Pons (tissue), 1 donor: ENCODE results near the gene VSNL1.
A peak's percentile ranks its signal among the peaks of the same experiment; 100 is the strongest.

Source experiments
- DNase-seq: peaks from one replicate; pipeline ENCODE4 v3.0.0-alpha.2; 2016; ENCODE audit warnings: low spot score

The VSNL1 gene

GRCh38 chr2:17540093-17540812 is at the start of gene VSNL1:
VSNL1 (plus strand) TSS chr2:17540696; CDS start chr2:17592075, 51,379 bp downstream.
- peak; percentile 46 for DNase-seq

GRCh38 chr2:17495590-17495989 is 44.9 kb upstream of the VSNL1 start:
- no peak for DNase-seq

GRCh38 chr2:17497718-17498117 is 42.8 kb upstream of the VSNL1 start:
- no peak for DNase-seq

- DNase-seq, result no peak
These were observed 33.5 kb upstream of the VSNL1 start for GRCh38 chr2:17506736-17507616.

DNA sequence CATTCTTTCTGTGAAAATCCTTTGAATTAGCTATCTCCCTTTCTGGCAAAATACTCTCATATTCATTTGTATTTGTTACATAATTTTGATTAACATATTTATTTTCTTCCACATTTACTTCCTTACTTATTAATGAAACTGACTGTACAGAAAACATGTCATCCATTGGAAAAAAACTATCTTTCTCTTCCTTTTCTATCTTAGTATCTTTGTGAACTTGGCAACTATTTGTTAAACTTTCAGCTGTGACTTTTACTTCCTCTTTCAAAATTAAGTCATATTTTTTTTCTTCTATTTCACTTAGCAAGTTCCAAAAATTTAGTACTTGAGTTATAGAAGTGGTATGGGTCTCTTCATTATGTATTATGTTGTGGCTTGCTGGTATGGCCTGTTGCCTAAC is 24.8 kb upstream of the VSNL1 start:
- no peak for DNase-seq

DNA sequence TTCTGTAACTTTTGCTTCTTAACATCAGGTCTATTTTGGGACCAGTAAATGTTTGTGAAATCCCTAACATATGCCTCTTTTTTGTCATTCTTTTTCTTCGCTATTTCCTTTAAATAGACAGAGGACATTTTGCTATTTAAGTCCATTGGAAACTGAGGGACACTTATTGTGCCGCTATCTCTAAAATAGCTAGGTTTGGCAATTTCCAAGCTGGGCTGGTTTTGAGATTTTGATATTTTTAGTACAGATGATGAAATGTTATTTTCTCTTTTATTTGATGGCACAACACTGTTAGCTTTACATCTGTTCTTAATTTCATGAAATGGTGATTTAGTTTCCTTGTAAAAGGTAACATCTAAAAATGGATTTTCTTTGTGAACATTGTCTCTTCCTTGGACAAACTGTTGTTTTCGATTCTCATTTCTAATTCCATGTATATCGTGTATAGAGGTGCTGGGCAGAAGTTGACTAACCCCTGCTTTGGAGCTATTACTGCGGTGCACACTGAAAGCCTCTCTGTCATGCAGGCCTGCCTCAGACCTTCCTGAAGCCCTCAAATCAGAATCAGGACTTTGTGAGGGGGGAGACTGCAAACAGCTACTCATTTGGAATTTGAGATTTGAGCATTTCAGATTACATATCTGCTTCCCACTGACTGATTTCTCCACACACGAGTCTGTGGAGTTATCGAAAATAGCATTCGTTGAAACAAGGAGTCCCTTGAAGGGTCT is 22.9 kb upstream of the VSNL1 start:
- DNase-seq, result no peak

GRCh38 chr2:17518212-17519154 is 22.0 kb upstream of the VSNL1 start, which contains the start of gene RAD51AP2:
RAD51AP2 (minus strand) TSS chr2:17518440; CDS start chr2:17518415, 25 bp downstream.
- peak; percentile 38 for DNase-seq

DNA sequence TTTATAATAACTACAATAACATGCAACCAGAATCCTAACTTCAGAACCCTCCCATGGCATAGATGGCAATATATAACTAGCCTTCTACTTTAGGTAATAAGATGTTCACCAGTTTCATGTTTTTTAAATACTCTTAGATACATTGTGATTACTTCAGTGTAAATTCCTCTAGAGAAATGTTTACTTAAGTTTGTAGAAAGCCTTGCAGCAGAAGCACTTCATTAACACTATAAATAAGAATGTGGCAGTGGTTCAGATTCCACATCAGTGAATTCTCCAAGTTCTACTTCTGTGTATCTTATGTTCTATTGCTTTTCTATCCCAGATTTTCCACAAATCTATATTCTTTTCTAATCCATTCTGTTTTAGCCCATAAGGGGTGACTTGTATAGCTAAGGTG is 21.0 kb upstream of the VSNL1 start:
- no peak for DNase-seq

- no peak for DNase-seq
These were observed 19.7 kb upstream of the VSNL1 start for GRCh38 chr2:17520761-17521160.

DNA sequence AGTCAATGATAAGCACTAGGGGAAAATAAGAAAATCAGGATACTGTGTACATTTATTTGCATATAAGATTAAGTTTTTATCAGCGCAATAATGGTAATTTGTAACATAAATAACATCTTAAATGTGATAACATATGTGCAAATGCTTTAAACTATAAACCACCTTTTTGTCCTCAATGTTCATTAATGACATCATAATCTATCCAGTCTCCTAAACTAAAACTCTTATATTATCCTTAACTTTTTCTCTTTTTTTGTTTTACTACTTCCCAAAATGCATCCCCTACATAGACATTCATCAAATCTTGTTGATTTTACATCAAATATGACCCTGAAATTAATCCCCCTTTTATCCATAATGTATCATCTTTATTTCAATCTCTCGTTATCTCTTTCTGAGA is 18.9 kb upstream of the VSNL1 start:
- no peak for DNase-seq

DNA sequence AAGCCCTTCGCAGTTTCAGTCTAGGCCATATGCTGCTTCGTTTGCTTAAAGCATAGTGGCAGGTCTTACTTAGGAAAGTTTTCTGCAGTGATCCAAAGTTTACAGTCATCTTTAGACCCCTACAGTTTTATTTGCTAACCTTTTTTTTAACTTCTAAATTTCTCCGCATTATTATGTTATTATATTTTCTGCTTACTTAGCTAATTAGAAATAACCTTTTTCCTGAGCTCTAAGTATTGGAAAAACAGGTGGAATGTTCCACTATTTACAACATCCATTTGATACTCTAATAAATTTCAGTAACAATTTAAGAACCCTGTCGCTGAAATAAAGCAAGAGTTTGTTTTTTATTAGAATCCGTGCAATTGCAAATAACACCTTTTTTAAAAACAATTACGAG is 18.2 kb upstream of the VSNL1 start:
- DNase-seq, result no peak

DNA sequence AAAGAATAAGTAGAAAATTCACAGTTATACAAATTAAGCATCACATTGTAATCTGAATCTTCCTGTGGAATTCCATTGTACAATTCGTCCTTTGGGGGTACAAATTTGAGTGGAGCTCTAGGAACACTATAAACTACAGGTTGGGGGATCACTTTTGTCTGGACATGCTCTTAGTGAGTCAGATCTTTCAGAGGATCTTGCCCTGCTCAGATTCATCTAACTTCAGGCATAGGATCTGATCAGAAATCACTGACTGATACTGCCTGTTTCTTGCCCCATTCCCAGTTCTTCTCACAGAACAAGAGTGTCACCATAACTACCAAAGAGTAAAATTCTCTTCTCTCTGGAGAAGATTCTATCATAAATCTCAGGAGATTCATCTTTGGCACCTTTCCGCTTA is 10.7 kb upstream of the VSNL1 start:
- no peak for DNase-seq

- DNase-seq, result no peak
These were observed 7.0 kb upstream of the VSNL1 start for GRCh38 chr2:17533546-17533945.

GRCh38 chr2:17536416-17536815 is 4.1 kb upstream of the VSNL1 start:
- DNase-seq, result no peak

DNA sequence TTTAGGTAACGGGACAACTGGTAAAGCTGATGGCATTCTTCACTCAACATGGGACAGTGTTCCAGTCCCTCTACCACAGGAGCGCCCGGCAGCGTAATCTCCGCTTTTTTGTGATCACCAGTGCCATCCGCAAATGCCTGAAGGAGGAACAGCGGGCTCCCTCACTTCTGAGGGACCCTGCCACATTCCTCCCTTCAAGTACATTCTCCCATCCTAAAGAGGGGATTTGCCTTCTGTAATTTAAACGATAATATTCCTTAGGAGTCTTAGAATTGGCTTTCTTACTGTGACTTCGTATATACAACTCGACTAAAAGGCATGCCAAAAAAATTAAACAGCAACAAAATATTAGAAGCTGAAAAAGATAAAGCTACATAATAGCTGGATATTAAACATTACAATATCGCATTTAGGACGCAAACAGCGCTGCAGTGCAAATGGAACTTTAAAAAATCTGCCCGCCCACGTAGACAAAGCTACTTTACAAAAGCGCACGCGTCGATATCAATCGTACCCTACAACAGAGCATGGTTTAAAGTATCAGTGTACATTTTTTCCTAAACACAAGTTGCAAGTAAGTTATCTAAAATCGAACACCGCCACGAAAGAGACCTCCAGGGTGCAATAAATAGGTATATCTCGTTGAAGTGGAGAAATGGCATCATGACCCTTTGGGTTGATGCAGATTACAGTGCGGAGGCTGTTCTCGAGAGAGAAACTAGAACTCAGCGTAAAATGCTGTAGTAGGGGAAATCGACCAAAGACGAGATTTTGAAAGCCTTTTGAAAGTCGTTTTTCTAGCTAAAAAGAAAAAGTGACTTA is 2.3 kb upstream of the VSNL1 start:
- no peak for DNase-seq

DNA sequence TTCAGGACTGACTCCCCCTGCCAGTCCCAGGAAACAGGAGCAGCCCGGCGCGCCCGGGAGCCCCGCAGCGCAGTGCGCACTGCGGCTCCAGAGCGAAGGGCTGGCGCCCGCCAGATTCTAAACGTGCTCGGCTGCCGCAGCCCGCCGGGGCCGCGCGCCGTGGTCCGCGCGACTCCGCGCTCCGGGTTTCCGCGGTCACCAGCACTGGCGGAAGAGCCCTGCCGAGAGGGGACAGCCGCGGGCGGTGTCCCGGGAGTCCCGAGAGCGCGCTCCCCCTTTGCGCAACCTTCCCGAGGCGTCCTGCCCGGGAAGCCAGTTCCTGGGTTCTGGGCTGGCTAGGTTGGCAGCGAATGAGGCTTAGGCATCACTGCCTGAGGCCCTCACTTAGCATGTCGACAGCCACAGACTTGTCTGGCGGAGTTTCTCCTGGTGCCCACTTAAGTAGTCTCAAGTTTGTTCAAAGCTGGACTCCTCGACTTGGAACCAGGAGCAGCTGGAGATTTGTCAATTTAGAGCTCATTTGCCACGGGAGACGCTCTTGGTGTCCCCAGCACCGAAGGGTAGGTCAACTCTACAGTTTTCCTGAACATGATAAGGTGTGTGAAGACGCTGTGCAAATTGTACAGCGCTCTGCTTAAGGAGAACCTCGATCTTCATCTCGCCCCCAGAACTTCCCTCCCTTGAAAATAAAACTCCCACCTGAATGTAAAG is 1.5 kb upstream of the VSNL1 start:
- DNase-seq, result no peak

DNA sequence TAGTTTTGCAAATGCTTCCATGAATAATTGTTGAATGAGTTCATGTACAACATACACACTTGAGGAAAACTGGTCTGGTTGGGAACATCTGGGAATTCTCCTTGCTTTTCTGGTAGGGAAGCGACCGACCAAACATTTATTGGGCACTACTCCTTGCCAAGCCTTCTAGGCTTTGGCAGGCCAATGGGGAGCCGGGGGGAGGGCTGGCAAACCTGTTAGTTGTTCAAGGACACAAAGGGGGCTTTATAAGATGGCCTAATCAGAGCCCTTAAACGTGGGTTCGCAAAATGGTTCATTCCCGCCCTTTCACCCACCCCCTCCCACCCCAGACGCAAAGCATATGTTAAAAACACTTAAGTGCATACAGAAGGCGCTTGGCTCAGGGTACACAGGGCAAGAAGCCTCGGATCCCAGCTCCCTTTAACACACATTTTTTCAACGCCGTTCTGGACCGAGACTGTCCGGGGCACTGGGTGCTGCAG is 844 bp upstream of the VSNL1 start:
- no peak for DNase-seq

- DNase-seq, result no peak
These were observed 476 bp downstream of the VSNL1 start for GRCh38 chr2:17540813-17541530.

GRCh38 chr2:17541531-17541950 is 1.0 kb downstream of the VSNL1 start:
- no peak for DNase-seq
